ENCODE data around the gene RRP15. TPM values are rescaled to one million over a fixed set of nuclear protein-coding genes. Genes with fewer than 3 reads are reported as not detected.

The RRP15 gene
- total and polyA plus RNA-seq, 9 of the 15 experiments (the other 6 are each of a cell fraction or from before 2014, with no cell fraction given) = 9.5 to 58.1 (median 29.3) TPM

- TF ChIP-seq ZNF407 (IDR thresholded peaks at IDR 0.05; ENCODE audit: low read depth) (no peak), NRF1 (conservative IDR thresholded peaks at IDR 0.05 in 1 of 2, IDR thresholded peaks at IDR 0.05 in 1 of 2) (peak in 1 of 2 experiments; percentile 42; a peak in 3 of 4 replicates), PTBP1 (IDR thresholded peaks at IDR 0.05; ENCODE audit: low read depth, low read length) (no peak), NR1H2 (CRISPR knock-in tag; IDR thresholded peaks at IDR 0.05) (no peak), KDM2B (CRISPR knock-in tag; IDR thresholded peaks at IDR 0.05) (no peak), SMARCE1 (IDR thresholded peaks at IDR 0.05) (peak; percentile 86), MEF2A (IDR thresholded peaks at IDR 0.05; ENCODE audit: control insufficient read depth, low read depth, low read length) (0 out of 2 replicates have a peak, but pooled peaks have one; percentile 18), ZNF316 (IDR thresholded peaks at IDR 0.05) (no peak), MTA3 (IDR thresholded peaks at IDR 0.05; ENCODE audit: borderline replicate concordance) (0 out of 2 replicates have a peak, but pooled peaks have one; percentile 34), NELFE (IDR thresholded peaks at IDR 0.05; ENCODE audit: insufficient read depth, insufficient read length) (no peak), ZKSCAN1 (IDR thresholded peaks at IDR 0.05; ENCODE audit: low read depth, low read length) (no peak; the same call in 1 of the 2 replicates), BRF1 (IDR thresholded peaks at IDR 0.05; ENCODE audit: borderline replicate concordance, extremely low read depth, insufficient read length) (no peak), JUN (IDR thresholded peaks at IDR 0.05; ENCODE audit: borderline replicate concordance, low read depth, low read length) (peak; percentile 52; the same call in 1 of the 2 replicates), JUN (CRISPR knock-in tag; IDR thresholded peaks at IDR 0.05; ENCODE audit: borderline replicate concordance) (no peak), ZNF518B (CRISPR knock-in tag; IDR thresholded peaks at IDR 0.05) (no peak), ZBED1 (IDR thresholded peaks at IDR 0.05) (no peak)
Observed at GRCh38 chr1:218304281-218305039, 19.4 kb downstream of the RRP15 start (continued).

Data from K562 (cell line).